ENCODE results near the gene SHH. TPM values are rescaled to one million over a fixed set of nuclear protein-coding genes. Genes with fewer than 3 reads are reported as not detected.

SHH gene
- total RNA-seq, 1 experiment from 2014 or later: 22.9 TPM

DNA sequence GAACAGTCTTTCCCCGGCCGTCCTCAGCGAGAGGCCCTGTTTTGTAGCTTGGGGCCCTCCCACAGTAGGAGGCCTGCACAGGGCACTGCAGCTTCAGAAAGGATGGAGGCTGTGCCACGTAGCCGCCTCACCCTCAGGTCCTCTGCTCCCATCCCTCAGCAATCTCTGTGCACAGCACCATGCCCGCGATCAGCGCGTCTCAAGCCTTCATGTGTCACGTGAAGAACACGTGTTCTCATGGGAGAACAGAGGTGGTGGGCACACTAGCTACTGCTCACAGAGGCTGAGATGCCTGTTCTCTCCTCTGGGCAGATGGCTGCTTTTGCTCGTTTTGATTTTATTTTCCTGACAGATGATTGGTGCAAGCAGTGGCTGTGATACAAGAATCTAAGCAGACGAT is 8.5 kb upstream of the SHH start:
- CTCF ChIA-PET: no interaction called here
- Histone ChIP-seq H3K4me1 (ENCODE audit: control insufficient read depth, insufficient read depth, low read length) (peaks cover 17% of the 10 kb centered on the region), H3K27ac (ENCODE audit: low read length) (no peak overlapping the region), H3K27me3 (ENCODE audit: control insufficient read depth, insufficient read depth, low read length) (no peaks in the 10 kb centered on the region), H3K9me3 (ENCODE audit: control insufficient read depth, insufficient read depth, low read depth, low read length) (no peaks in the 10 kb centered on the region), H3K4me3 (ENCODE audit: low read depth in 2 of 2, low read length in 2 of 2) (no peak overlapping the region), H3K36me3 (ENCODE audit: control insufficient read depth, insufficient read depth, low read length) (no peaks in the 10 kb centered on the region)
- no peak for ATAC-seq
- intact Hi-C loops (cut with micrococcal nuclease; ENCODE audit: unreplicated experiment) (no loop called here), in situ Hi-C loops (cut with HindIII; ENCODE audit: low pct_unique_long_range_greater_than_20kb, low sequenced_read_pairs) (no loop called here)
- POLR2A ChIA-PET: no interaction called here
- DNase-seq (ENCODE audit: low read depth, low spot score): no peak
- BruUV-seq (replicated peaks): no TSS peak
- TF ChIP-seq SIN3A (IDR thresholded peaks at IDR 0.05; ENCODE audit: borderline replicate concordance, insufficient read depth, low read depth, low read length) (no peak), TCF7L2 (IDR thresholded peaks at IDR 0.05; ENCODE audit: low read depth, low read length) (no peak), POLR2AphosphoS5 (IDR thresholded peaks at IDR 0.05; ENCODE audit: low read depth, low read length) (no peak)
- TF ChIP-seq, protein P1, sequence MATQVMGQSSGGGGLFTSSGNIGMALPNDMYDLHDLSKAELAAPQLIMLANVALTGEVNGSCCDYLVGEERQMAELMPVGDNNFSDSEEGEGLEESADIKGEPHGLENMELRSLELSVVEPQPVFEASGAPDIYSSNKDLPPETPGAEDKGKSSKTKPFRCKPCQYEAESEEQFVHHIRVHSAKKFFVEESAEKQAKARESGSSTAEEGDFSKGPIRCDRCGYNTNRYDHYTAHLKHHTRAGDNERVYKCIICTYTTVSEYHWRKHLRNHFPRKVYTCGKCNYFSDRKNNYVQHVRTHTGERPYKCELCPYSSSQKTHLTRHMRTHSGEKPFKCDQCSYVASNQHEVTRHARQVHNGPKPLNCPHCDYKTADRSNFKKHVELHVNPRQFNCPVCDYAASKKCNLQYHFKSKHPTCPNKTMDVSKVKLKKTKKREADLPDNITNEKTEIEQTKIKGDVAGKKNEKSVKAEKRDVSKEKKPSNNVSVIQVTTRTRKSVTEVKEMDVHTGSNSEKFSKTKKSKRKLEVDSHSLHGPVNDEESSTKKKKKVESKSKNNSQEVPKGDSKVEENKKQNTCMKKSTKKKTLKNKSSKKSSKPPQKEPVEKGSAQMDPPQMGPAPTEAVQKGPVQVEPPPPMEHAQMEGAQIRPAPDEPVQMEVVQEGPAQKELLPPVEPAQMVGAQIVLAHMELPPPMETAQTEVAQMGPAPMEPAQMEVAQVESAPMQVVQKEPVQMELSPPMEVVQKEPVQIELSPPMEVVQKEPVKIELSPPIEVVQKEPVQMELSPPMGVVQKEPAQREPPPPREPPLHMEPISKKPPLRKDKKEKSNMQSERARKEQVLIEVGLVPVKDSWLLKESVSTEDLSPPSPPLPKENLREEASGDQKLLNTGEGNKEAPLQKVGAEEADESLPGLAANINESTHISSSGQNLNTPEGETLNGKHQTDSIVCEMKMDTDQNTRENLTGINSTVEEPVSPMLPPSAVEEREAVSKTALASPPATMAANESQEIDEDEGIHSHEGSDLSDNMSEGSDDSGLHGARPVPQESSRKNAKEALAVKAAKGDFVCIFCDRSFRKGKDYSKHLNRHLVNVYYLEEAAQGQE (IDR thresholded peaks at IDR 0.05; ENCODE audit: insufficient read depth in 1 of 2, low read depth in 2 of 2, low read length in 1 of 2): no peak
- TF ChIP-seq, protein P2, sequence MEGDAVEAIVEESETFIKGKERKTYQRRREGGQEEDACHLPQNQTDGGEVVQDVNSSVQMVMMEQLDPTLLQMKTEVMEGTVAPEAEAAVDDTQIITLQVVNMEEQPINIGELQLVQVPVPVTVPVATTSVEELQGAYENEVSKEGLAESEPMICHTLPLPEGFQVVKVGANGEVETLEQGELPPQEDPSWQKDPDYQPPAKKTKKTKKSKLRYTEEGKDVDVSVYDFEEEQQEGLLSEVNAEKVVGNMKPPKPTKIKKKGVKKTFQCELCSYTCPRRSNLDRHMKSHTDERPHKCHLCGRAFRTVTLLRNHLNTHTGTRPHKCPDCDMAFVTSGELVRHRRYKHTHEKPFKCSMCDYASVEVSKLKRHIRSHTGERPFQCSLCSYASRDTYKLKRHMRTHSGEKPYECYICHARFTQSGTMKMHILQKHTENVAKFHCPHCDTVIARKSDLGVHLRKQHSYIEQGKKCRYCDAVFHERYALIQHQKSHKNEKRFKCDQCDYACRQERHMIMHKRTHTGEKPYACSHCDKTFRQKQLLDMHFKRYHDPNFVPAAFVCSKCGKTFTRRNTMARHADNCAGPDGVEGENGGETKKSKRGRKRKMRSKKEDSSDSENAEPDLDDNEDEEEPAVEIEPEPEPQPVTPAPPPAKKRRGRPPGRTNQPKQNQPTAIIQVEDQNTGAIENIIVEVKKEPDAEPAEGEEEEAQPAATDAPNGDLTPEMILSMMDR (IDR thresholded peaks at IDR 0.05): no peak

DNA sequence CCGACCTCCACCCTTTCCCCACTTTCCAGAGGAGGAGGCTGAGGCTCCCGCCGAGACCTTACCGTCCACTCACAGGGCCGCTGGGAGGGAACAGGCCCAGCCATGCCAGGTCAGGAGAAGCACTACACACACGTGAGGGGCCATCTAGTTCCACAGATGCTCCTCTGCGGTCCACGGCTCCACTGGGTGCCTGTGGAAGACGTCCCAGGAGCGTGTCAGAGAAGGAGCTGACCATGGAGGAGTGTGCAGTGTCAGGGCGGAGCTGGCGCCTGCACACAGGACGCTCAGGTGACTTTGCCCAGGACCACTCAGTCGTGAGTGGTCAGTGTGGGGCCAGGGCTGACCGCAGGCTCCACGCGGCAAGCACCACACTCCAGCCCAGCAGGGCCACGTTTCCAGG is 8.0 kb upstream of the SHH start:
- Histone ChIP-seq H3K9me3 (ENCODE audit: control insufficient read depth, insufficient read depth, low read depth, low read length) (no peaks in the 10 kb centered on the region), H3K4me1 (ENCODE audit: control insufficient read depth, insufficient read depth, low read length) (peaks cover 22% of the 10 kb centered on the region), H3K27ac (ENCODE audit: low read length) (no peak overlapping the region), H3K4me3 (ENCODE audit: low read depth in 2 of 2, low read length in 2 of 2) (no peak overlapping the region), H3K36me3 (ENCODE audit: control insufficient read depth, insufficient read depth, low read length) (no peaks in the 10 kb centered on the region), H3K27me3 (ENCODE audit: control insufficient read depth, insufficient read depth, low read length) (no peaks in the 10 kb centered on the region)
- BruUV-seq (replicated peaks): no TSS peak
- DNase-seq (ENCODE audit: low read depth, low spot score) (no peak), ATAC-seq (no peak)
- ChIA-PET POLR2A (no interaction called here), CTCF (no interaction called here)
- intact Hi-C loops (cut with micrococcal nuclease; ENCODE audit: unreplicated experiment): no loop called here
- in situ Hi-C loops (cut with HindIII; ENCODE audit: low pct_unique_long_range_greater_than_20kb, low sequenced_read_pairs): no loop called here
- no peak for TF ChIP-seq SIN3A (IDR thresholded peaks at IDR 0.05; ENCODE audit: borderline replicate concordance, insufficient read depth, low read depth, low read length)

DNA sequence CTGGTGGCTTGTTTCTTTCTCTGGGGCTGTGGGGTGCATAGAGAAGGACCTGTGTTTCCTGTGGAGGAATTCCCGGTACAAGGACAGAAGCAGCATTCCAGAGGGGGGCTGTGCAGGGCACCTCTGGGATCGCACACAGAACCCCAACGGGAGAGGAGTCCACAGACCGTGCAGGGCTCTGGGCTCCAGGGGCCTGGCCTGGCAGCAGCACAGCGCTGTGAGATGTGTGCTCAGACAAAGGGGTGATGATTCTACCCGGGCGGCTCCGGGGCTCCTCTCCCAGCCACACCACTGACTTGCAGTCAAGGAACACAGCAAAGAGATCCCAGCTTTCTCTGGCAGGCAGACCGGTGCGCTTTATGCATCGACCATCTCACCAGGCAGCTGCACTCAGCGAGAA is 6.9 kb upstream of the SHH start:
- H3K4me1 ChIP-seq (ENCODE audit: control insufficient read depth, insufficient read depth, low read length): peaks cover 22% of the 10 kb centered on the region
- H3K4me3 ChIP-seq (ENCODE audit: low read depth in 2 of 2, low read length in 2 of 2): no peak overlapping the region
- BruUV-seq (replicated peaks): no TSS peak
- in situ Hi-C loops (cut with HindIII; ENCODE audit: low pct_unique_long_range_greater_than_20kb, low sequenced_read_pairs): no loop called here
- POLR2A ChIA-PET: no interaction called here
- CTCF ChIA-PET: no interaction called here
- TF ChIP-seq, protein P2 (IDR thresholded peaks at IDR 0.05): no peak
- TF ChIP-seq, protein P1 (IDR thresholded peaks at IDR 0.05; ENCODE audit: insufficient read depth in 1 of 2, low read depth in 2 of 2, low read length in 1 of 2): no peak
- TF ChIP-seq TCF7L2 (IDR thresholded peaks at IDR 0.05; ENCODE audit: low read depth, low read length): no peak
- no peak for TF ChIP-seq POLR2AphosphoS5 (IDR thresholded peaks at IDR 0.05; ENCODE audit: low read depth, low read length)
- TF ChIP-seq SIN3A (IDR thresholded peaks at IDR 0.05; ENCODE audit: borderline replicate concordance, insufficient read depth, low read depth, low read length): no peak
- intact Hi-C loops (cut with micrococcal nuclease; ENCODE audit: unreplicated experiment): loop anchor here (10.0 kb wide), 1 partner anchor 316 kb away; no protein-coding TSS in a partner anchor
- ATAC-seq (no peak), DNase-seq (ENCODE audit: low read depth, low spot score) (no peak)
- no peaks in the 10 kb centered on the region for H3K9me3 ChIP-seq (ENCODE audit: control insufficient read depth, insufficient read depth, low read depth, low read length)
- no peaks in the 10 kb centered on the region for H3K36me3 ChIP-seq (ENCODE audit: control insufficient read depth, insufficient read depth, low read length)
- peak overlapping the region; percentile 18; the same call in 1 of the 2 replicates for H3K27ac ChIP-seq (ENCODE audit: low read length)
- no peaks in the 10 kb centered on the region for H3K27me3 ChIP-seq (ENCODE audit: control insufficient read depth, insufficient read depth, low read length)

Data from Panc1 (cell line).